HG03378 (cell line): ENCODE results near the gene ZNF672.
"Not testable (repeated sequence)": the region's sequence is repeated elsewhere in the genome, so short reads cannot be mapped to it uniquely, and the experiment has no call there.

ENCODE experiments used
- ATAC-seq: cut with Tn5 transposase; IDR thresholded peaks from one replicate; pipeline ENCODE4 v1.9.1; 2021; ENCODE audit warnings: mild to moderate bottlenecking, moderate library complexity; ENCODE audit not compliant: unreplicated experiment

Gene ZNF672

DNA sequence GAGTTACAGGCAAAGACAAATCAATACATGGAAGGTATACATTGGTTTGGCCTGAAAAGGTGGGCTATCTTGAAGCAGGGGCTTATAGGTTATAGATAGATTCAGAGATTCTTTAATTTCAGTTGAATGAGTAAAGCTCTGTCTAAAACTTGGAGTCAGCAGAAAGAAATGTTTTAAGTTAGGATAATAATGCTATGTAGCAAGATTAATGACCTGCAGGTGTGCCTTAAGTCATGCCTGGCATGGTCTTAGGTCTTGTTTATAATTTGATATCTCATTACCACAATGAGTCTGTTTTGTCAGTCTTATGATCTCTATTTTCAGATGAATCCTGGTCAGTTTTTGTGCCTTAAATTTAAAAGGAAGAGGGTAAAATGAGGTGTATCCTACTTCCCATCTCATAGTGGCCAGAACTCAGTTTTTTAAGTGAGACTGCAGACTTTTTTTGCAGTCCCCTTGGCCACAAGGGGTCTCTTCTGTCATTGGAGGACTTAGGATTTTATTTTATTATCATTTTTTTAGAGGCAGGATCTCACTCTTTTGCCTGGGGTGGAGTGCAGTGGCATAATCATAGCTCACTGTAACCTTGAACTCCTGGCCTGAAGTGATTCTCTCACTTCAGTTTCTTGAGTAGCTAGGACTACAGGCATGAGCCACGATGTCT lies 46.7 kb downstream of the ZNF672 start:
- ATAC-seq, result no peak

GRCh38 chr1:248885646-248886045 lies 47.6 kb downstream of the ZNF672 start:
- no peak for ATAC-seq

DNA sequence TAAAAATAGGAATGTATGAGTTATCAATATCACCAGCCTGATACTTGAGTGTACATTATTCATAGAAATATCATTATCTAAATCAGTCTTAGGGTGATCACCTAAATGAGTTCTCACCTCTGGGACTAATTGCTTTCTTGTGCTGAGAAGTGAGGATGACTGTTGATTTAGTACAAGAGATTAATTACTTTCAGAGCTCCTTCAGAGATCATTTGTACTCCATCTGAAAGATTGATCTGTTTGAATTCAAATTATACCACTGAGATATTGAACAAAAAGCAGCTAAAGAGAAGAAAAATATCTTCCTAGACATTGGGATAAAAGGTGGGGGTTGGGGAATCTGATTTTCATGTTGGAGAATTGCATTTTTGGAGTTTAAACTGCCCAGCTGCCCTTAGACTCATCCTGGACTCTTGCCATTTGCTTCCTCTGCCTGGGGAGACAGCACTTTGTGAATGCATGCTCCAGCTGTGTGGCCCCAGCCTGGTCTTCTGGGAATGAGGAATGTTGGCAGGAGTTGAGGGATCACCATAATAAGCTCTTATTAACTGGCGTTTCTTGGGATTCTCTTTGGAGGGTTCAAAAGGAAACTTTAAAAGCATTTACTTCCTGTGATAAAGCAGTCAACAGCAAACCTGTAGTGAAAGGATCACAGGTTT lies 48.3 kb downstream of the ZNF672 start:
- ATAC-seq, result no peak

- not testable (repeated sequence) for ATAC-seq
Observed at GRCh38 chr1:248889914-248890243, 51.9 kb downstream of the ZNF672 start.

DNA sequence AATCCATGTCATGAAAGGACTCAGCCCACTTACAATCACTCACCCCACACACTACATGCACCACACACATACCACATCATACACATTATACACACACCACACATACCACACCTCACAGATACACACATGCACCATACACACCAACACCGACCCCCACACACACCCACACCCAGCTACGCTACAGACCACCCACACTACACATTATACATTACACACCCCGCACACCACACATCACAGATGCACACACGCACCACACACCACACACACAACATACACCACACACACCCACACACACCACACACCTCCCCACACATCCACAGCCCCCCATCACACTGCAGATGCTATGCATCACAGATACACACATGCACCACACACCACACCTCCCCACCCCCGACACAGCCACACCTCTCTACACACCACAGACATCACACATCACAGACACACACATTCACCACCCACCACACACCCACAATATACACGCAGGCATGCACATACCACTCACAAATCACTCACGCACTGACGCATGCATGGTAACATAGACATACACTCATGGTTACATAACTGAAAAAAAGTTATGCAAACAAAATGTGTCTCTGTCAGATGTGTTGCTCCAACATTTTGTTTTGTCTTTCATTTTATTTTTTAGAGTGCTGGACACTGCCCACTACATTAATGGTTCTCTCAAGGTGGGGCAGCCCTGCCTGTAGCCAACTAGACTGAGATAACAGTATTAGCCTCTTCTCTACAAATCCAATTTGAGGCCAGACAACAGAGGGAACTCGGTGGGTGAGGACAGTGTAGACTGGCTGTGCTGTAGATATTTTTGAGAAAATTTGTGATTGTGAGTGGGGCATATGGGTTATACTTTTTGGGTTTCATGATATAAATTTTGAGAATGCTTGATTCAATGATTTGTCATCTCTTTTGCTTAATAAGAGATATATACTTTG lies 52.8 kb downstream of the ZNF672 start:
- ATAC-seq, result no peak

GRCh38 chr1:248891758-248892157 lies 53.7 kb downstream of the ZNF672 start:
- ATAC-seq, result no peak

GRCh38 chr1:248892590-248892989 lies 54.6 kb downstream of the ZNF672 start:
- ATAC-seq, result no peak

- no peak for ATAC-seq
Observed at GRCh38 chr1:248894837-248895236, 56.8 kb downstream of the ZNF672 start.

- ATAC-seq, result no peak
Observed at GRCh38 chr1:248897412-248898337, 59.7 kb downstream of the ZNF672 start.
